Nephron progenitor cell (in vitro differentiated cells): ENCODE results near the gene HECTD1.

Source experiments
- DNase-seq: peaks from one replicate; pipeline ENCODE4 v3.0.0; 2021
- H3K27ac Mint-ChIP-seq: 2 replicates; pipeline ENCODE4 v1.8.0; 2021; ENCODE audit warnings: mild to moderate bottlenecking, moderate library complexity, mixed read lengths
- H3K27me3 Mint-ChIP-seq: 2 replicates; pipeline ENCODE4 v1.8.0; 2021; ENCODE audit warnings: mild to moderate bottlenecking, low read depth, mixed read lengths; ENCODE audit not compliant: poor library complexity
- H3K36me3 Mint-ChIP-seq: 2 replicates; pipeline ENCODE4 v1.8.0; 2021; ENCODE audit warnings: low read depth, mixed read lengths
- H3K4me1 Mint-ChIP-seq: 2 replicates; pipeline ENCODE4 v1.8.0; 2021; ENCODE audit warnings: mixed read lengths
- H3K4me3 Mint-ChIP-seq: 2 replicates; pipeline ENCODE4 v1.8.0; 2021; ENCODE audit warnings: mild to moderate bottlenecking, moderate library complexity, mixed read lengths
- H3K9me3 Mint-ChIP-seq: 2 replicates; pipeline ENCODE4 v1.8.0; 2021; ENCODE audit warnings: mild to moderate bottlenecking, moderate library complexity, mixed read lengths
- TF ChIP-seq, protein P1 (sequence below): fragments of 200-600 bp; sonication (generic); IDR thresholded peaks from 2 replicates; pipeline ENCODE4 v1.5.0; 2021; ENCODE audit warnings: antibody characterized with exemption

The HECTD1 gene

DNA sequence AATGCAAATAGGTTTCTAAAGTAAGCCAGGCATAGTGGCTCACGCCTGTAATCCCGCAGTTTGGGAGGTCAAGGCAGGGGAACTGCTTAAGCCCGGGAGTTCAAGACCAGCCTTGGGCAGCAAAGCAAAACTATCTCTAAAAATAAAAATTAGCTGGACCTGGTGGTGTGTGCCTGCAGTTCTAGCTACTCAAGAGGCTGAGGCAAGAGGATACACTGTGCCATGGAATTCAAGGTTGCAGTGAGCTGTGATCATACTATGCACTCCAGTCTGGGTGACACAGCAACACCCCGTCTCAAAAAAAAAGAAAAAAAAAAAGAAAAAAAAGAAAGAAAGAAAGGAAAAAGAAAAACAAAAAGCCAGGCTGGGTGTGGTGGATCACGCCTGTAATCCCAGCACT is 46.3 kb downstream of the HECTD1 start:
- no peak overlapping the region for H3K4me3 Mint-ChIP-seq
- no peak for DNase-seq
- H3K4me1 Mint-ChIP-seq, result no peaks in the 10 kb centered on the region
- no peaks in the 10 kb centered on the region for H3K9me3 Mint-ChIP-seq
- peaks cover 76% of the 10 kb centered on the region for H3K36me3 Mint-ChIP-seq
- no peaks in the 10 kb centered on the region for H3K27me3 Mint-ChIP-seq
- TF ChIP-seq, protein P1, sequence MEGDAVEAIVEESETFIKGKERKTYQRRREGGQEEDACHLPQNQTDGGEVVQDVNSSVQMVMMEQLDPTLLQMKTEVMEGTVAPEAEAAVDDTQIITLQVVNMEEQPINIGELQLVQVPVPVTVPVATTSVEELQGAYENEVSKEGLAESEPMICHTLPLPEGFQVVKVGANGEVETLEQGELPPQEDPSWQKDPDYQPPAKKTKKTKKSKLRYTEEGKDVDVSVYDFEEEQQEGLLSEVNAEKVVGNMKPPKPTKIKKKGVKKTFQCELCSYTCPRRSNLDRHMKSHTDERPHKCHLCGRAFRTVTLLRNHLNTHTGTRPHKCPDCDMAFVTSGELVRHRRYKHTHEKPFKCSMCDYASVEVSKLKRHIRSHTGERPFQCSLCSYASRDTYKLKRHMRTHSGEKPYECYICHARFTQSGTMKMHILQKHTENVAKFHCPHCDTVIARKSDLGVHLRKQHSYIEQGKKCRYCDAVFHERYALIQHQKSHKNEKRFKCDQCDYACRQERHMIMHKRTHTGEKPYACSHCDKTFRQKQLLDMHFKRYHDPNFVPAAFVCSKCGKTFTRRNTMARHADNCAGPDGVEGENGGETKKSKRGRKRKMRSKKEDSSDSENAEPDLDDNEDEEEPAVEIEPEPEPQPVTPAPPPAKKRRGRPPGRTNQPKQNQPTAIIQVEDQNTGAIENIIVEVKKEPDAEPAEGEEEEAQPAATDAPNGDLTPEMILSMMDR, result no peak
- no peak overlapping the region for H3K27ac Mint-ChIP-seq

DNA sequence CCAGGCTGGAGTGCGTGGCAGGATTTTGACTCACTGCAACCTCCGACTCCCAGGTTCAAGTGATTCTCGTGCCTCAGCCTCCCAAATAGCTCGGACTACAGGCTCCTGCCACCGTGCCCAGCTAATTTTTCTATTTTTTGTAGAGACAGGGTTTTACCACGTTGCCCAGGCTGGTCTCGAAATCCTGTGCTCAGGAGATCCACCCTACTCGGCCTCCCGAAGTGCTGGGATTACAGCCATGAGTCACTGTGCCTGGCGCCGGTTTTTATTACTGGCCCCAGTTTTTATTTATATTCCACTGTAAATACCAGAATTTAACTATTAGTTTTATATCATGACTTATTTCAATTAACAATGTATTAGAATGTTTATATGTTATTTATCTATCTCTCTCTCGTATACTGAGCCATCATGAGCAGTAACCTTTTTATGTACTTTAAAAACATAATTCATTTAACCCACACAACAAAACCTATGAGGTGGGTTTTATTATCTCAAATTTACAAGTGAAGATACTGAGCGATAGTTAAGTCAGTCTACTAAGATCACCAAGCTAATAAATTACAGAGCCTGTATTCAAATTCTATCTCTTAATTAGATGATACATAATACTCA is 47.8 kb downstream of the HECTD1 start:
- Mint-ChIP-seq H3K4me1 (no peaks in the 10 kb centered on the region), H3K27ac (no peak overlapping the region), H3K9me3 (no peaks in the 10 kb centered on the region), H3K4me3 (no peak overlapping the region), H3K27me3 (no peaks in the 10 kb centered on the region), H3K36me3 (peaks cover 76% of the 10 kb centered on the region)
- TF ChIP-seq, protein P1, result no peak
- no peak for DNase-seq

GRCh38 chr14:31154956-31155355 is 52.6 kb downstream of the HECTD1 start:
- Mint-ChIP-seq H3K4me3 (no peak overlapping the region), H3K9me3 (no peaks in the 10 kb centered on the region), H3K4me1 (no peaks in the 10 kb centered on the region), H3K27me3 (peaks cover 3% of the 10 kb centered on the region), H3K27ac (peak overlapping the region; percentile 68), H3K36me3 (peaks cover 73% of the 10 kb centered on the region)
- DNase-seq, result no peak
- TF ChIP-seq, protein P1, result no peak

GRCh38 chr14:31142455-31143087 is 65.0 kb downstream of the HECTD1 start:
- TF ChIP-seq, protein P1, result no peak
- no peak overlapping the region for H3K4me3 Mint-ChIP-seq
- H3K36me3 Mint-ChIP-seq, result peaks cover 40% of the 10 kb centered on the region
- no peaks in the 10 kb centered on the region for H3K9me3 Mint-ChIP-seq
- H3K4me1 Mint-ChIP-seq, result no peaks in the 10 kb centered on the region
- no peak for DNase-seq
- H3K27me3 Mint-ChIP-seq, result no peaks in the 10 kb centered on the region
- H3K27ac Mint-ChIP-seq, result no peak overlapping the region

DNA sequence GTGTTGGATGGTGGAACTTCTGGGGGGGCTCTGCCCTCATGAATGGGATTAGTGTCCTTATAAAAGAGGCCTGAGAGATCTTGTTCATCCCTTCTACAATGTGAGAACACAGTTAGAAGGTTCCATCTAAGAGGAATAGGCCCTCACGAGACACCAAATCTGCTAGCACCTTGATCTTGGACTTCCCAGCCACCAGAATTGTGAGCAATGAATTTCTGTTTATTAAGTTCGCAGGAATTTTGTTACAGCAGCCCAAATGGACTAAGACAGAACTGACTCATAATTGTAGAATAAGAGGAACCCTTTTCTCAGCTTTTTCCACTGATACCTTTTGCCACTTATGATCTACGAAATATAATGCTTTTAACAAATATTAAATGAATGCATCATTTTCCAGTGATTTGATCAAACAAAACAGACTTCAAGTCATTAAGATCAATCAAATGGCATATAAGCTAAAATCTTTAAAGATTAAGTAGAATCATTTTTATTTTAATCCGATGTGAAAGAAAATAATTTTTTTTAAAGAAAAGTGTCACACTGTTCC is 68.2 kb downstream of the HECTD1 start:
- H3K9me3 Mint-ChIP-seq, result no peaks in the 10 kb centered on the region
- H3K36me3 Mint-ChIP-seq, result peaks cover 52% of the 10 kb centered on the region
- no peak overlapping the region for H3K4me3 Mint-ChIP-seq
- TF ChIP-seq, protein P1, result no peak
- no peaks in the 10 kb centered on the region for H3K4me1 Mint-ChIP-seq
- H3K27me3 Mint-ChIP-seq, result peaks cover 3% of the 10 kb centered on the region
- DNase-seq, result no peak
- no peak overlapping the region for H3K27ac Mint-ChIP-seq

GRCh38 chr14:31138301-31138700 is 69.3 kb downstream of the HECTD1 start:
- H3K4me1 Mint-ChIP-seq, result no peaks in the 10 kb centered on the region
- H3K27me3 Mint-ChIP-seq, result peaks cover 3% of the 10 kb centered on the region
- DNase-seq, result no peak
- peak overlapping the region; percentile 88 for H3K27ac Mint-ChIP-seq
- H3K4me3 Mint-ChIP-seq, result no peak overlapping the region
- peaks cover 58% of the 10 kb centered on the region for H3K36me3 Mint-ChIP-seq
- H3K9me3 Mint-ChIP-seq, result no peaks in the 10 kb centered on the region
- TF ChIP-seq, protein P1, result no peak
